MCF 10A (cell line): ENCODE data around the gene REEP2. TPM values are rescaled to one million over a fixed set of nuclear protein-coding genes. Genes with fewer than 3 reads are reported as not detected.
"Not testable (repeated sequence)": the region's sequence is repeated elsewhere in the genome, so short reads cannot be mapped to it uniquely, and the experiment has no call there.

ENCODE experiments used
- BruUV-seq: library from RNA; stranded (reverse); fragments of 400-500 nt; replicated peaks from 2 replicates; lab custom pipeline; 2021; lab: Mats Ljungman, UMichigan
- CTCF ChIA-PET: fragments of 300-600 bp; sonication (Branson Sonifier 250); formaldehyde crosslinking; extraction: SDS; loops from one replicate; lab custom pipeline; 2021; ENCODE audit warnings: antibody characterized with exemption, inconsistent platforms; lab: Yijun Ruan, JAX
- POLR2A ChIA-PET: fragments of 300-600, 350-650 bp; sonication (Branson Sonifier 250); formaldehyde crosslinking; extraction: SDS; loops from one replicate; lab custom pipeline; 2020; ENCODE audit warnings: antibody characterized with exemption, inconsistent platforms; lab: Yijun Ruan, JAX
- DNase-seq: peaks from one replicate; pipeline ENCODE4 v3.0.0-alpha.2; 2018; ENCODE audit not compliant: unreplicated experiment
- H3K27ac Mint-ChIP-seq: one replicate; pipeline ENCODE4 v1.8.0; 2022; ENCODE audit warnings: mild to moderate bottlenecking, low read depth, mixed read lengths; ENCODE audit not compliant: unreplicated experiment
- H3K27me3 Mint-ChIP-seq: one replicate; pipeline ENCODE4 v1.8.0; 2022; ENCODE audit warnings: mixed read lengths; ENCODE audit not compliant: insufficient read depth, unreplicated experiment
- H3K36me3 Mint-ChIP-seq: one replicate; pipeline ENCODE4 v1.8.0; 2022; ENCODE audit warnings: mild to moderate bottlenecking, moderate library complexity, mixed read lengths; ENCODE audit not compliant: insufficient read depth, unreplicated experiment
- H3K4me1 Mint-ChIP-seq: one replicate; pipeline ENCODE4 v1.8.0; 2022; ENCODE audit warnings: mixed read lengths; ENCODE audit not compliant: insufficient read depth, unreplicated experiment
- H3K4me3 Mint-ChIP-seq: one replicate; pipeline ENCODE4 v1.8.0; 2022; ENCODE audit warnings: mild to moderate bottlenecking, moderate library complexity, mixed read lengths; ENCODE audit not compliant: unreplicated experiment
- H3K9me3 Mint-ChIP-seq: one replicate; pipeline ENCODE4 v1.8.0; 2022; ENCODE audit warnings: mixed read lengths; ENCODE audit not compliant: unreplicated experiment
- CTCF ChIP-seq: fragments of 200-600 bp; IDR thresholded peaks from one replicate; pipeline ENCODE4 v1.8.0; 2022; ENCODE audit warnings: antibody characterized with exemption, mild to moderate bottlenecking; ENCODE audit not compliant: unreplicated experiment
- intact Hi-C: fragments of 100-400 bp; cut with micrococcal nuclease; formaldehyde crosslinking; loops from 2 replicates; pipeline ENCODE4 v1.14.1; 2022
- total RNA-seq: library from RNA; stranded (reverse); gene quantifications from 2 replicates; pipeline ENCODE4 v1.2.3, GENCODE V29; 2022

Gene REEP2
- total RNA-seq, 1 experiment from 2014 or later, result 0.77 TPM

- no peak for TF ChIP-seq CTCF
- Mint-ChIP-seq H3K27me3 (peaks cover 20% of the 10 kb centered on the region), H3K36me3 (peaks cover 71% of the 10 kb centered on the region), H3K9me3 (no peaks in the 10 kb centered on the region), H3K27ac (peak overlapping the region; percentile 93), H3K4me1 (peaks cover 35% of the 10 kb centered on the region), H3K4me3 (no peak overlapping the region)
- CTCF ChIA-PET, result interaction anchor here (0.5 to 4.2 kb wide), 4 partner anchors 20 to 77 kb away, joined by 3 to 37 read pairs (median 4); no protein-coding TSS in a partner anchor
- DNase-seq, result peak; percentile 60
- no TSS peak for BruUV-seq
- intact Hi-C loops, result no loop called here
- POLR2A ChIA-PET, result interaction anchor here (0.6 to 15.2 kb wide), 13 partner anchors 9 to 293 kb away, joined by 3 to 626 read pairs (median 4); partner anchors contain the start of gene ETF1
Observed at GRCh38 chr5:138470322-138471051, 31.6 kb downstream of the REEP2 start.

GRCh38 chr5:138471052-138471361 lies 32.1 kb downstream of the REEP2 start:
- peaks cover 66% of the 10 kb centered on the region for H3K36me3 Mint-ChIP-seq
- no peak for DNase-seq
- H3K4me1 Mint-ChIP-seq, result peaks cover 35% of the 10 kb centered on the region
- H3K27me3 Mint-ChIP-seq, result peaks cover 20% of the 10 kb centered on the region
- TF ChIP-seq CTCF, result no peak
- no peaks in the 10 kb centered on the region for H3K9me3 Mint-ChIP-seq
- POLR2A ChIA-PET, result interaction anchor here (1.0 to 15.2 kb wide), 6 partner anchors 9 to 105 kb away, joined by 3 to 626 read pairs (median 7); partner anchors contain the start of gene ETF1
- no peak overlapping the region for H3K4me3 Mint-ChIP-seq
- intact Hi-C loops, result no loop called here
- H3K27ac Mint-ChIP-seq, result peak overlapping the region; percentile 93
- CTCF ChIA-PET, result interaction anchor here (1.4 to 4.2 kb wide), 3 partner anchors 19 to 55 kb away, joined by 3 to 37 read pairs (median 6); no protein-coding TSS in a partner anchor
- BruUV-seq, result no TSS peak

- no TSS peak for BruUV-seq
- ChIA-PET POLR2A (interaction anchor here (0.7 to 15.2 kb wide), 6 partner anchors 8 to 134 kb away, joined by 3 to 626 read pairs (median 5); partner anchors contain the start of genes EGR1 and ETF1), CTCF (interaction anchor here (1.3 to 4.2 kb wide), 5 partner anchors 18 to 75 kb away, joined by 3 to 37 read pairs (median 6); no protein-coding TSS in a partner anchor)
- peaks cover 27% of the 10 kb centered on the region for H3K4me1 Mint-ChIP-seq
- H3K9me3 Mint-ChIP-seq, result no peaks in the 10 kb centered on the region
- H3K4me3 Mint-ChIP-seq, result no peak overlapping the region
- intact Hi-C loops, result no loop called here
- H3K27me3 Mint-ChIP-seq, result peaks cover 11% of the 10 kb centered on the region
- no peak for DNase-seq
- no peak for TF ChIP-seq CTCF
- no peak overlapping the region for H3K27ac Mint-ChIP-seq
- H3K36me3 Mint-ChIP-seq, result peaks cover 52% of the 10 kb centered on the region
Observed at GRCh38 chr5:138472353-138472752, 33.5 kb downstream of the REEP2 start.

GRCh38 chr5:138473151-138473550 lies 34.3 kb downstream of the REEP2 start:
- Mint-ChIP-seq H3K27ac (peak overlapping the region; percentile 25), H3K36me3 (peaks cover 44% of the 10 kb centered on the region), H3K4me1 (peaks cover 19% of the 10 kb centered on the region)
- H3K4me3 Mint-ChIP-seq, H3K9me3 Mint-ChIP-seq, H3K27me3 Mint-ChIP-seq, DNase-seq, BruUV-seq, intact Hi-C loops: not testable (repeated sequence)
- POLR2A ChIA-PET, result interaction anchor here (1.2 to 15.2 kb wide), 4 partner anchors 8 to 27 kb away, joined by 5 to 626 read pairs (median 6); partner anchors contain the start of gene EGR1
- CTCF ChIA-PET, result interaction anchor here (0.7 to 1.3 kb wide), 4 partner anchors 8 to 80 kb away, joined by 3 to 7 read pairs (median 4); partner anchors contain the start of gene EGR1
